K562 (cell line): Measurements from ENCODE around the gene GULP1. TPM values are rescaled to one million over a fixed set of nuclear protein-coding genes. Genes with fewer than 3 reads are reported as not detected.

Experiments
- ATAC-seq: fragments of 200-7000 bp; cut with Tn5 transposase; 3 replicates; pipeline ENCODE4 v1.9.1; 2020; ENCODE audit warnings: moderate library complexity
- BruUV-seq: library from RNA; stranded (reverse); fragments of 400-500 nt; replicated peaks from 2 replicates; lab custom pipeline; 2021; lab: Mats Ljungman, UMichigan
- CTCF ChIA-PET: fragments of 300-600 bp; formaldehyde crosslinking; extraction: SDS; loops from one replicate; lab custom pipeline; 2021; ENCODE audit warnings: low intra/inter-chr PET ratio; lab: Yijun Ruan, JAX
- POLR2A ChIA-PET: fragments of 300-600, 350-650 bp; sonication (Branson Sonifier 250); formaldehyde crosslinking; extraction: SDS; loops from one replicate; lab custom pipeline; 2021; ENCODE audit warnings: antibody characterized with exemption, inconsistent platforms; lab: Yijun Ruan, JAX
- DNase-seq, 4 experiments: peaks; one replicate each; pipeline versions ENCODE4 v3.0.0 to v3.0.0-alpha.2; 2011 to 2018; ENCODE audit warnings: low spot score in 3 of 4, mixed read lengths in 3 of 4; ENCODE audit errors: extremely low read depth in 1 of 4
- FAIRE-seq: peaks from 2 replicates; lab custom pipeline; 2011; peaks lifted over from hg19 to GRCh38; lab: Jason Lieb, UNC
- H2AFZ ChIP-seq: 2 replicates; pipeline ENCODE4 v1.6.0; 2011; ENCODE audit warnings: low read depth, low read length, control low read depth, inconsistent platforms
- H3K27ac ChIP-seq: fragments of 200-600 bp; 3 replicates; pipeline ENCODE4 v1.8.0; 2011; ENCODE audit warnings: low read depth, mild to moderate bottlenecking, control low read depth, inconsistent platforms, low read length, moderate library complexity, mixed read lengths; ENCODE audit errors: extremely low read depth
- H3K27me3 ChIP-seq, 2 experiments: fragments of 300-600 bp in 1 of 2; 2 replicates in 1 of 2; 3 replicates in 1 of 2; pipeline versions ENCODE4 v1.6.0 to v1.8.0; 2011; ENCODE audit warnings: inconsistent platforms in 2 of 2, low read length in 2 of 2, mild to moderate bottlenecking in 1 of 2, mixed read lengths in 1 of 2, moderate library complexity in 1 of 2; ENCODE audit not compliant: control insufficient read depth in 2 of 2, insufficient read depth in 2 of 2
- H3K36me3 ChIP-seq: fragments of 300-600 bp; 3 replicates; pipeline ENCODE4 v1.8.0; 2011; ENCODE audit warnings: mild to moderate bottlenecking, low read length, inconsistent platforms; ENCODE audit not compliant: control insufficient read depth, insufficient read depth
- H3K4me1 ChIP-seq, 2 experiments: fragments of 200-600 bp in 1 of 2; replicated peaks in 1 of 2; 2 replicates in 1 of 2; 3 replicates in 1 of 2; pipeline versions ENCODE4 v1.5.1 to v1.8.0; 2011; ENCODE audit warnings: inconsistent platforms in 2 of 2, low read length in 2 of 2, mild to moderate bottlenecking in 1 of 2, mixed read lengths in 1 of 2, moderate library complexity in 1 of 2; ENCODE audit not compliant: control insufficient read depth in 2 of 2, insufficient read depth in 2 of 2
- H3K4me2 ChIP-seq: 2 replicates; pipeline ENCODE4 v1.6.1; 2011; ENCODE audit warnings: low read length, control low read depth, inconsistent platforms, mixed read lengths; ENCODE audit not compliant: insufficient read depth
- H3K4me3 ChIP-seq: fragments of 200-600 bp; sonication (generic), shearing (Covaris generic); 2 replicates; pipeline ENCODE4 v1.5.1; 2016; ENCODE audit warnings: control low read depth, inconsistent platforms
- H3K79me2 ChIP-seq: fragments of 200-600 bp; 3 replicates; pipeline ENCODE4 v1.8.0; 2011; ENCODE audit warnings: low read length, inconsistent platforms; ENCODE audit not compliant: control insufficient read depth, insufficient read depth
- H3K9ac ChIP-seq, 2 experiments: 2 replicates each; pipeline versions ENCODE4 v1.6.0 to v1.6.1; 2011; ENCODE audit warnings: low read depth in 2 of 2, low read length in 2 of 2, control low read depth in 1 of 2, inconsistent platforms in 1 of 2, mild to moderate bottlenecking in 1 of 2, mixed read lengths in 1 of 2; ENCODE audit not compliant: insufficient read depth in 1 of 2
- H3K9me1 ChIP-seq: one replicate; pipeline ENCODE4 v1.6.0; 2011; ENCODE audit warnings: inconsistent platforms, mild to moderate bottlenecking, low read length, moderate library complexity; ENCODE audit not compliant: control insufficient read depth, insufficient read depth
- H3K9me3 ChIP-seq: replicated peaks from 2 replicates; pipeline ENCODE4 v1.5.1; 2011; ENCODE audit warnings: low read depth, low read length, inconsistent platforms; ENCODE audit not compliant: control insufficient read depth, insufficient read depth
- H4K20me1 ChIP-seq: replicated peaks from 2 replicates; pipeline ENCODE4 v1.6.1; 2011; ENCODE audit warnings: low read length, inconsistent platforms, mixed read lengths; ENCODE audit not compliant: control insufficient read depth, insufficient read depth
- ARID2 ChIP-seq: fragments of 450-650 bp; IDR thresholded peaks from 2 replicates; pipeline ENCODE4 v1.6.1; 2017; ENCODE audit warnings: antibody characterized with exemption, mild to moderate bottlenecking
- LEF1 ChIP-seq: fragments of 450-650 bp; IDR thresholded peaks from 2 replicates; pipeline ENCODE4 v1.6.1; 2016; ENCODE audit warnings: mild to moderate bottlenecking
- MBD1 ChIP-seq: fragments of 250-450 bp; sonication (Bioruptor Pico); IDR thresholded peaks from 2 replicates; pipeline ENCODE4 v1.8.0; 2022; ENCODE audit warnings: inconsistent platforms
- RAD21 ChIP-seq, 2 experiments: fragments of 250-450 bp in 1 of 2; fragments of 450-650 bp in 1 of 2; sonication (Bioruptor Pico) in 1 of 2; formaldehyde crosslinking in 1 of 2; IDR thresholded peaks in 1 of 2; conservative IDR thresholded peaks in 1 of 2; 2 replicates each; pipeline versions ENCODE4 v1.4.0 to v1.8.0; 2020 to 2022; ENCODE audit warnings: mild to moderate bottlenecking in 2 of 2, moderate library complexity in 1 of 2
- TRIM25 ChIP-seq: fragments of 450-650 bp; IDR thresholded peaks from 2 replicates; pipeline ENCODE4 v1.7.0; 2016; ENCODE audit warnings: borderline replicate concordance
- ZBTB9 ChIP-seq: fragments of 450-650 bp; formaldehyde crosslinking; IDR thresholded peaks from 2 replicates; pipeline ENCODE4 v1.4.0; 2020; ENCODE audit warnings: mild to moderate bottlenecking, moderate library complexity
- ZNF253 ChIP-seq: fragments of 250-450 bp; sonication (Bioruptor Pico); conservative IDR thresholded peaks from 2 replicates; pipeline ENCODE4 v1.6.1; 2021; ENCODE audit warnings: mild to moderate bottlenecking
- ZNF444 ChIP-seq: fragments of 250-450 bp; sonication (Bioruptor Pico); IDR thresholded peaks from 2 replicates; pipeline ENCODE4 v1.4.0; 2020; ENCODE audit warnings: mild to moderate bottlenecking, moderate library complexity
- WGBS: fragments of 100-300 bp; shearing (Covaris generic); methylation state at CpG from one replicate; pipeline ENCODE4 v1.1.6; 2016; ENCODE audit warnings: low coverage, mixed read lengths; ENCODE audit not compliant: insufficient coverage; ENCODE audit errors: missing lambda C conversion rate; 5-methylcytosine and 5-hydroxymethylcytosine counted together
- in situ Hi-C: fragments of 300-500 bp; cut with MboI; formaldehyde crosslinking; loops from 4 replicates; pipeline ENCODE4 v1.15.0; 2018; ENCODE audit warnings: inconsistent platforms, mixed read lengths
- intact Hi-C: fragments of 100-400 bp; cut with micrococcal nuclease; formaldehyde crosslinking; loops from 2 replicates; pipeline ENCODE4 v1.14.2; 2022
- polyA plus RNA-seq, 8 experiments: library from polyadenylated mRNA; depleted of rRNA in 4 of 8; stranded (reverse) in 5 of 8; unstranded in 3 of 8; fragments of >200 nt; fragmentation: Nextera tagmentation in 2 of 8; fragmentation: Illumina TruSeq in 1 of 8; extraction: Ambion mirVana in 2 of 8; extraction: Trizol in 1 of 8; gene quantifications; 2 replicates each; pipeline versions ENCODE4 v1.2.1 to v1.2.3, GENCODE V29; 2011 to 2014; ENCODE audit warnings: inconsistent platforms in 1 of 8, missing spikeins in 1 of 8
- total RNA-seq, 7 experiments: library from RNA; depleted of rRNA in 6 of 7; stranded (reverse); fragments of >200 nt in 6 of 7; fragmentation: Illumina TruSeq in 2 of 7; extraction: Trizol in 2 of 7; gene quantifications; 2 replicates each; pipeline versions ENCODE4 v1.2.1 to v1.2.3, GENCODE V29; 2011 to 2021; ENCODE audit warnings: low replicate concordance in 1 of 7
- TF ChIP-seq, protein P1 (sequence below): fragments of 250-450 bp; sonication (Bioruptor Pico); IDR thresholded peaks from 2 replicates; pipeline ENCODE4 v1.8.0; 2021; ENCODE audit warnings: moderate library complexity, mild to moderate bottlenecking, inconsistent platforms
- TF ChIP-seq, protein P2 (sequence below), 3 experiments: IDR thresholded peaks in 2 of 3; conservative IDR thresholded peaks in 1 of 3; 2 replicates each; pipeline ENCODE4 v1.5.1; 2011 to 2012; ENCODE audit warnings: low read length in 3 of 3, mild to moderate bottlenecking in 3 of 3, control low read depth in 2 of 3, improper control_type of control experiment in 1 of 3, inconsistent platforms in 1 of 3, low read depth in 1 of 3, mixed read lengths in 1 of 3, moderate library complexity in 1 of 3; ENCODE audit not compliant: insufficient read depth in 2 of 3

The GULP1 gene
- total and polyA plus RNA-seq, 9 of the 15 experiments (the other 6 are each of a cell fraction or from before 2014, with no cell fraction given) = 8.5 to 25.3 (median 19.5) TPM

DNA sequence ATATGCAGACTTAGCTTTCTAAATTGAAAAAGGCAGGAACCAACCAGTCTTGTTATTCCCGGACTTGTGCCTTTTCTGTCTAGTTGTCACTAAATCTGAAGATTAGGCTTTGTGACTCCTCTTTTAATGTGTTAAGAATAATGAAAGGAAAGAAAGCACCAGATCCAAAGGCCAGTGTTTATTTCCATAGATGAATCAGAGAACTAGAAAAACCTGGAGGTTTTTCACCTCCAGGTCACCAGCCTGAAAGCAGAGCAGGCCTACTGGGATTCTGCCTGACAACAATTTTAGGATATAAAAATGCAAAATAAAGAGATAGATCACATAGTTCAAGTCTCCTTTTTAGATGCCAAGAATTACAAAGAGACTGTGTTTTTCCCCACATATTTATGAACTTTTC, 160.4 kb downstream of the GULP1 start (continued):
- TF ChIP-seq ZBTB9 (no peak), ZNF444 (no peak), LEF1 (no peak)

DNA sequence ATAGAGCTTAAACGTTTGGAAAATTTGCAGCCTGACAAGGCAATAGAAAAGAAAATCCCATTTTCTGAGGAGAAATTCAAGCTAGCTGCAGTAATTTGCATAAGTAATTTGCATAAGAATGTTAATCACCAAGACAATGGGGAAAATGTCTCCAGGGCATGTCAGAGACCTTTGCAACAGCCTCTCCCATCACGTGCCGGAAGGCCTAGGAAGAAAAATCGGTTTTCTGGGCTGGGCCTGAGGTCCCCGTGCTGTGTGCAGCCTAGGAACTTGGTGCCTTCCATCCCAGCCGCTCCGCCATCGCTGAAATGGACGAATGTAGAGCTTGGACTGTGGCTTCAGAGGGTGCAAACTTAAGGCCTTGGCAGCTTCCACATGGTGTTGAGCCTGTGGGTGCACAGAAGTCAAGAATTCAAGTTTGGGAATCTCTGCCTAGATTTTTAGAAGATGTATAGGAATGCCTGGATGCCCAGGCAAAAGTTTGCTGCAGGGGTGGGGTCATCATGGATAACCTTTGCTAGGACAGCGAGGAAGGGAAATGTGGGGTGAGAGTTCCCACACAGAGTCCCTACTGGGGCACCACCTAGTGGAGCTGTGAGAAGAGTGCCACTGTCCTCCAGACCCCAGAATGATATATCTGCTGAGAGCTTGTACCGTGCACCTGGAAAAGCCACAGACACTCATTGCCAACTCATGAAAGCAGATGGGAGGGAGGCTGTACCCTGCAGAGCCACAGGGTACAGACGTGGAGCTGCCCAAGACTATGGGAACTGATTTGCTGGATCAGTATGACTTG, 164.6 kb downstream of the GULP1 start:
- no peak for FAIRE-seq
- intact Hi-C loops = loop anchor here (1.0 kb wide), 1 partner anchor 165 kb away; the partner anchor contains the start of gene GULP1
- H3K9ac ChIP-seq = no peak overlapping the region
- no peak overlapping the region for H3K4me3 ChIP-seq
- no TSS peak for BruUV-seq
- no peaks in the 10 kb centered on the region for H3K79me2 ChIP-seq
- H3K9me3 ChIP-seq = no peaks in the 10 kb centered on the region
- no peaks in the 10 kb centered on the region for H3K36me3 ChIP-seq
- in situ Hi-C loops = no loop called here
- WGBS = 79% methylated on average over 10 of the region's 12 CpGs
- H4K20me1 ChIP-seq = no peaks in the 10 kb centered on the region
- TF ChIP-seq ZNF253 (CRISPR knock-in tag) (no peak), RAD21 (CRISPR knock-in tag; conservative IDR thresholded peaks at IDR 0.05 in 1 of 2, IDR thresholded peaks at IDR 0.05 in 1 of 2) (peak in 1 of 2 experiments; percentile 39; a peak in 2 of 4 replicates), MBD1 (CRISPR knock-in tag) (no peak), TRIM25 (no peak), ARID2 (no peak)
- TF ChIP-seq, protein P1, sequence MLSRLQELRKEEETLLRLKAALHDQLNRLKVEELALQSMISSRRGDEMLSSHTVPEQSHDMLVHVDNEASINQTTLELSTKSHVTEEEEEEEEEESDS (CRISPR knock-in tag) = no peak
- TF ChIP-seq, protein P2, sequence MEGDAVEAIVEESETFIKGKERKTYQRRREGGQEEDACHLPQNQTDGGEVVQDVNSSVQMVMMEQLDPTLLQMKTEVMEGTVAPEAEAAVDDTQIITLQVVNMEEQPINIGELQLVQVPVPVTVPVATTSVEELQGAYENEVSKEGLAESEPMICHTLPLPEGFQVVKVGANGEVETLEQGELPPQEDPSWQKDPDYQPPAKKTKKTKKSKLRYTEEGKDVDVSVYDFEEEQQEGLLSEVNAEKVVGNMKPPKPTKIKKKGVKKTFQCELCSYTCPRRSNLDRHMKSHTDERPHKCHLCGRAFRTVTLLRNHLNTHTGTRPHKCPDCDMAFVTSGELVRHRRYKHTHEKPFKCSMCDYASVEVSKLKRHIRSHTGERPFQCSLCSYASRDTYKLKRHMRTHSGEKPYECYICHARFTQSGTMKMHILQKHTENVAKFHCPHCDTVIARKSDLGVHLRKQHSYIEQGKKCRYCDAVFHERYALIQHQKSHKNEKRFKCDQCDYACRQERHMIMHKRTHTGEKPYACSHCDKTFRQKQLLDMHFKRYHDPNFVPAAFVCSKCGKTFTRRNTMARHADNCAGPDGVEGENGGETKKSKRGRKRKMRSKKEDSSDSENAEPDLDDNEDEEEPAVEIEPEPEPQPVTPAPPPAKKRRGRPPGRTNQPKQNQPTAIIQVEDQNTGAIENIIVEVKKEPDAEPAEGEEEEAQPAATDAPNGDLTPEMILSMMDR (IDR thresholded peaks at IDR 0.05 in 2 of 3, conservative IDR thresholded peaks at IDR 0.05 in 1 of 3; ENCODE audit: insufficient read depth in 2 of 3, low read depth in 1 of 3, low read length in 3 of 3) = peak; percentile 24 to 30 (median 26); a peak in 4 of 6 replicates
- H3K27me3 ChIP-seq = no peaks in the 10 kb centered on the region
- POLR2A ChIA-PET = interaction anchor here (0.6 kb wide), 1 partner anchor 212 kb away, joined by 3 read pairs; no protein-coding TSS in a partner anchor
- no peaks in the 10 kb centered on the region for H3K4me1 ChIP-seq
- DNase-seq = peak in 1 of 4 experiments; percentile 11
- H3K4me2 ChIP-seq = no peak overlapping the region
- ATAC-seq = peak; percentile 78
- CTCF ChIA-PET = no interaction called here
- no peak overlapping the region for H2AFZ ChIP-seq
- H3K9me1 ChIP-seq = no peaks in the 10 kb centered on the region
- H3K27ac ChIP-seq = no peak overlapping the region
